Lower lobe of right lung (tissue), 2 donors: ENCODE measurements around the gene PCED1B. TPM values are rescaled to one million over a fixed set of nuclear protein-coding genes. Genes with fewer than 3 reads are reported as not detected.

Experiments
- ATAC-seq, 2 donors: fragments of 200-7000 bp; cut with Tn5 transposase; one replicate each; pipeline ENCODE4 v1.9.1; 2020 to 2022; ENCODE audit warnings: mild to moderate bottlenecking in 2 of 2, moderate library complexity in 2 of 2
- DNase-seq: peaks from one replicate; pipeline ENCODE4 v3.0.0-alpha.2; 2020
- H3K27ac ChIP-seq: fragments of 200-600 bp; one replicate; pipeline ENCODE4 v1.8.0; 2022
- H3K27me3 ChIP-seq: fragments of 200-600 bp; one replicate; pipeline ENCODE4 v1.8.0; 2022; ENCODE audit warnings: low read depth
- H3K36me3 ChIP-seq: fragments of 200-600 bp; one replicate; pipeline ENCODE4 v1.8.0; 2022; ENCODE audit warnings: mild to moderate bottlenecking
- H3K4me1 ChIP-seq: fragments of 200-600 bp; one replicate; pipeline ENCODE4 v1.8.0; 2022
- H3K4me3 ChIP-seq: fragments of 200-600 bp; one replicate; pipeline ENCODE4 v1.8.0; 2022; ENCODE audit warnings: mild to moderate bottlenecking
- H3K9me3 ChIP-seq: fragments of 200-600 bp; one replicate; pipeline ENCODE4 v1.8.0; 2022
- CTCF ChIP-seq: fragments of 200-600 bp; IDR thresholded peaks from one replicate; pipeline ENCODE4 v1.8.0; 2022; ENCODE audit warnings: antibody characterized with exemption, mild to moderate bottlenecking
- intact Hi-C: fragments of 100-400 bp; cut with DNase I; formaldehyde crosslinking; loops from one replicate; pipeline ENCODE4 v1.11.0; 2022
- total RNA-seq: library from RNA; stranded (reverse); fragmentation: NEBNext Ultra II Directional; extraction: Animal tissue kit (Norgen Biotek cat#: 25700); gene quantifications from one replicate; pipeline ENCODE4 v1.2.1, GENCODE V29; 2021
- donor health status: DM: no; HTN: yes; CAD: no; lungs with severe emphysema.

The PCED1B gene
- total RNA-seq, 1 donor from 2014 or later, result 13.4 TPM

GRCh38 chr12:47070310-47070709 is 9.1 kb upstream of the PCED1B start:
- Histone ChIP-seq H3K4me1 (no peaks in the 10 kb centered on the region), H3K4me3 (no peak overlapping the region), H3K27me3 (no peaks in the 10 kb centered on the region), H3K36me3 (no peaks in the 10 kb centered on the region), H3K9me3 (no peaks in the 10 kb centered on the region), H3K27ac (no peak overlapping the region)
- DNase-seq, result no peak
- TF ChIP-seq CTCF, result no peak
- intact Hi-C loops, result no loop called here
- no peak for ATAC-seq

GRCh38 chr12:47071241-47071852 is 8.1 kb upstream of the PCED1B start:
- peak in 1 of 2 donors; percentile 46 for ATAC-seq
- intact Hi-C loops, result no loop called here
- Histone ChIP-seq H3K9me3 (no peaks in the 10 kb centered on the region), H3K4me1 (no peaks in the 10 kb centered on the region), H3K27ac (no peak overlapping the region), H3K36me3 (no peaks in the 10 kb centered on the region), H3K4me3 (no peak overlapping the region), H3K27me3 (no peaks in the 10 kb centered on the region)
- peak; percentile 37 for TF ChIP-seq CTCF
- DNase-seq, result no peak

GRCh38 chr12:47073951-47074350 is 5.5 kb upstream of the PCED1B start:
- no peak overlapping the region for H3K27ac ChIP-seq
- no peak overlapping the region for H3K4me3 ChIP-seq
- intact Hi-C loops, result no loop called here
- H3K9me3 ChIP-seq, result no peaks in the 10 kb centered on the region
- TF ChIP-seq CTCF, result no peak
- no peaks in the 10 kb centered on the region for H3K27me3 ChIP-seq
- H3K4me1 ChIP-seq, result peaks cover 23% of the 10 kb centered on the region
- DNase-seq (no peak), ATAC-seq (no peak)
- no peaks in the 10 kb centered on the region for H3K36me3 ChIP-seq

- Histone ChIP-seq H3K9me3 (no peaks in the 10 kb centered on the region), H3K27ac (no peak overlapping the region), H3K4me1 (peaks cover 25% of the 10 kb centered on the region), H3K4me3 (no peak overlapping the region), H3K36me3 (no peaks in the 10 kb centered on the region), H3K27me3 (no peaks in the 10 kb centered on the region)
- no peak for TF ChIP-seq CTCF
- ATAC-seq, result no peak
- DNase-seq, result no peak
- intact Hi-C loops, result no loop called here
Observed at GRCh38 chr12:47074757-47075156, 4.7 kb upstream of the PCED1B start.

- no peaks in the 10 kb centered on the region for H3K9me3 ChIP-seq
- H3K4me1 ChIP-seq, result peaks cover 25% of the 10 kb centered on the region
- ATAC-seq (no peak), DNase-seq (no peak)
- H3K27me3 ChIP-seq, result no peaks in the 10 kb centered on the region
- no peak for TF ChIP-seq CTCF
- H3K27ac ChIP-seq, result no peak overlapping the region
- H3K36me3 ChIP-seq, result no peaks in the 10 kb centered on the region
- no peak overlapping the region for H3K4me3 ChIP-seq
- intact Hi-C loops, result no loop called here
Observed at GRCh38 chr12:47075192-47076084, 4.0 kb upstream of the PCED1B start.
